Measurements from ENCODE around the gene FYTTD1.

The FYTTD1 gene

GRCh38 chr3:197737749-197738462 lies 11.8 kb upstream of the FYTTD1 start:
- TF ChIP-seq ZFX (IDR thresholded peaks at IDR 0.05), result no peak
- no peak for TF ChIP-seq CTCF (conservative IDR thresholded peaks at IDR 0.05)
- peak overlapping the region; percentile 73 for H3K27ac ChIP-seq

GRCh38 chr3:197742787-197743186 lies 6.9 kb upstream of the FYTTD1 start:
- TF ChIP-seq CTCF (conservative IDR thresholded peaks at IDR 0.05), result no peak
- no peak for TF ChIP-seq ZFX (IDR thresholded peaks at IDR 0.05)

GRCh38 chr3:197746209-197746608 lies 3.5 kb upstream of the FYTTD1 start:
- no peak for TF ChIP-seq CTCF (conservative IDR thresholded peaks at IDR 0.05)
- no peak for TF ChIP-seq ZFX (IDR thresholded peaks at IDR 0.05)
- H3K27ac ChIP-seq, result no peak overlapping the region

More at GRCh38 chr3:197742787-197743186, 6.9 kb upstream of the FYTTD1 start:
- H3K27ac ChIP-seq, result no peak overlapping the region

GRCh38 chr3:197746801-197747237 lies 2.9 kb upstream of the FYTTD1 start:
- no peak for TF ChIP-seq CTCF (conservative IDR thresholded peaks at IDR 0.05)
- no peak for TF ChIP-seq ZFX (IDR thresholded peaks at IDR 0.05)
- H3K27ac ChIP-seq, result no peak overlapping the region

- TF ChIP-seq CTCF (conservative IDR thresholded peaks at IDR 0.05) (no peak), ZFX (IDR thresholded peaks at IDR 0.05) (no peak)
- H3K27ac ChIP-seq, result peak overlapping the region; percentile 77
These were observed 927 bp upstream of the FYTTD1 start for GRCh38 chr3:197748597-197749314.

- peak overlapping the region; percentile 77 for H3K27ac ChIP-seq
- no peak for TF ChIP-seq CTCF (conservative IDR thresholded peaks at IDR 0.05)
- TF ChIP-seq ZFX (IDR thresholded peaks at IDR 0.05), result no peak
These were observed 425 bp upstream of the FYTTD1 start for GRCh38 chr3:197749315-197749600.

GRCh38 chr3:197750396-197750831 lies 731 bp downstream of the FYTTD1 start:
- peak overlapping the region; percentile 77 for H3K27ac ChIP-seq

More at GRCh38 chr3:197750396-197750831, 731 bp downstream of the FYTTD1 start:
- no peak for TF ChIP-seq CTCF (conservative IDR thresholded peaks at IDR 0.05)
- TF ChIP-seq ZFX (IDR thresholded peaks at IDR 0.05), result 0 out of 2 replicates have a peak, but pooled peaks have one; percentile 5

Data from C4-2B (cell line).